GM19395 (cell line): ENCODE results near the gene SYNGR3.
"Not testable (repeated sequence)": the region's sequence is repeated elsewhere in the genome, so short reads cannot be mapped to it uniquely, and the experiment has no call there.

Source experiments
- ATAC-seq: cut with Tn5 transposase; IDR thresholded peaks from one replicate; pipeline ENCODE4 v1.9.1; 2021; ENCODE audit warnings: mild to moderate bottlenecking, moderate library complexity; ENCODE audit not compliant: unreplicated experiment

SYNGR3 gene

DNA sequence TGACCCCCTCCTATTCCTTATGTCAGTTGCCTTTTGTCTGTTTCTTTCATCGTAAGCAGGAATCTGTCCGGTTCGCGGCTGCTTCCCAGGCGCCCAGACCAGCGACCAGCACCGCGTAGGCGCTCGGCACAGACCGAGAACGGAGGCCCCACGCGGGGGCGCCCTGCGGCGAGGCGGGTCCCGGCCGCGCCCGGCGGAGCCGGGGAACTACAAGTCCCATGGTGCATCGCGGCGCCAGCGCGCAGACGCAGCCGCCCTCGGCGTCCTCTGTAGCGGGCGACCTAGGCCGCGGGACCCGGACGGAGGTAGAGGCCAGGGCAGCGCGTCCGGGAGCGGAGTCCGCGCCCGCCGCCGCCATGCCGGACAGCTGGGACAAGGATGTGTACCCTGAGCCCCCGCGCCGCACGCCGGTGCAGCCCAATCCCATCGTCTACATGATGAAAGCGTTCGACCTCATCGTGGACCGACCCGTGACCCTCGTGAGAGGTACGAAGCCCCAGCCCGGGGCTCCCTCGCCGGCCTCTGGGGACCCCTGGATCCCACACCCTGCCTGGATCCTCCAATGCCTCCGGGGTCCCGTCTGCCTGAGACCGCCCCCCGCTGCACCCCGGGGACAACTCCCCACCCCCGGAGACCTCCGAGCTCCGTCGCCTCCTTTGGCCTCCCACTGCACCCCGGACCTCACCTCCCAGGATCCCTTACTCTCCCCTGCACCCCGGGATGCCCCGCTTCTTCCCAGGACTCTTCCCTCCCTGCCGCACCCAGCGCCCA, 30.3 kb upstream of the SYNGR3 start, which contains the start of gene NDUFB10:
NDUFB10 (plus strand) TSS at position 270 of the 771 bp plus-strand sequence; CDS start at position 357, 87 bp downstream.
- ATAC-seq, result peak; percentile 64

GRCh38 chr16:1960665-1961630, 28.8 kb upstream of the SYNGR3 start:
- ATAC-seq, result no peak

DNA sequence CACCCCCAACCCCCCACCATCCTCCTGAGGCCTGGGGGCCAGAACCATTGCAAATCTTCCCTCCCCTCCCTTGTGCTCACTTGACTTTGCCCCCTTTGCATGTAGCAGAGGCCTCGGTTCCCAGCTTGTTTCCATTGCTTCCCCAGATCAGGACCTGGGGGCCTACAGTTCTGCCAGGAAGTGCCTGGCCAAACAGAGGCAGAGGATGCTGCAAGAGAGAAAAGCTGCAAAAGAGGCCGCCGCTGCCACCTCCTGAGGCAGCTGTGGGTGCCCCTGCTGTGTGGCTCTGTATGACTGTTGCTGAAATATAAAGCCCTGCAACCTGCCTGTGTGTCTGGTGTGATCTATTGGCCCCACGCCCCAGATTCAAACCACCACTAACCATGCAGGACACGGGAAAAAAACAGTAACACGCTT, 28.1 kb upstream of the SYNGR3 start:
- ATAC-seq, result no peak

DNA sequence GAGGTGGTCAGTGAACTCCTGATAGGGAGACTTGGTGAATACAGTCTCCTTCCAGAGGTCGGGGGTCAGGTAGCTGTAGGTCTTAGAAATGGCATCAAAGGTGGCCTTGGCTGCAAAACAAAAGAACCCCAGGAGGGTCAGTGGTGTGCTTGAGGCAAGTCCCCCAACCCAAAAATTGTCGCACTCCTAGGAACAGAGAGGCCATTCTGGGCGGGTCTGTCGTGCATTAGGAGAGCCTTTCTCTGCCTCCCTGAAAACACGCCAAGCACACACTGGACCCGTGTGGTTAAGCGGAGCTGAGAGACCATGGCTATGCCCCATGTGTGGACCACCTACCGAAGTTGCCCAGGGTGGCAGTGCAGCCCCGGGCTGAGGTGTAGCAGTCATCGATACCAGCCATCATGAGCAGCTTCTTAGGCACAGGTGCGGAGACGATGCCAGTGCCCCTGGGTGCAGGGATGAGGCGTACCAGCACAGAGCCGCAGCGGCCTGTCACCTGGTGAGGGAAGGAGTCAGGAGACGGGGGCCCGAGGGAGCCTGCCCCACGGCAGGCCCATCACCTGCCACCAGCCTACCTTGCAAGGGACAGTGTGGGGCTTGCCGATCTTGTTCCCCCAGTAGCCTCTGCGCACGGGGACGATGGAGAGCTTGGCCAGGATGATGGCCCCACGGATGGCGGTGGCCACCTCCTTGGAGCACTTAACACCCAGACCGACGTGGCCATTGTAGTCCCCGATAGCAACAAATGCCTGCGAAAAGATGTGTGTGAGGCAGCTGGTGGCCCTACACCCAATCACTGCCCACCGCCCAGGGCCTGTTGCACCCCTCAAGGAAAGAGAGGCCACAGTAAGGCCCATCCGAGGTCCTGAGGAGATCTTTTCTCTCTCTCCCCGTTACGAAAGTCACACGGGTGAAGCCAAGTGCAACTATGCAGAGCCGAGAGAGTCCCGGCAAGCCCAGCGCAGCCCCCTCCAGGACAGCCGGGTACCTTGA, 27.3 kb upstream of the SYNGR3 start:
- not testable (repeated sequence) for ATAC-seq

DNA sequence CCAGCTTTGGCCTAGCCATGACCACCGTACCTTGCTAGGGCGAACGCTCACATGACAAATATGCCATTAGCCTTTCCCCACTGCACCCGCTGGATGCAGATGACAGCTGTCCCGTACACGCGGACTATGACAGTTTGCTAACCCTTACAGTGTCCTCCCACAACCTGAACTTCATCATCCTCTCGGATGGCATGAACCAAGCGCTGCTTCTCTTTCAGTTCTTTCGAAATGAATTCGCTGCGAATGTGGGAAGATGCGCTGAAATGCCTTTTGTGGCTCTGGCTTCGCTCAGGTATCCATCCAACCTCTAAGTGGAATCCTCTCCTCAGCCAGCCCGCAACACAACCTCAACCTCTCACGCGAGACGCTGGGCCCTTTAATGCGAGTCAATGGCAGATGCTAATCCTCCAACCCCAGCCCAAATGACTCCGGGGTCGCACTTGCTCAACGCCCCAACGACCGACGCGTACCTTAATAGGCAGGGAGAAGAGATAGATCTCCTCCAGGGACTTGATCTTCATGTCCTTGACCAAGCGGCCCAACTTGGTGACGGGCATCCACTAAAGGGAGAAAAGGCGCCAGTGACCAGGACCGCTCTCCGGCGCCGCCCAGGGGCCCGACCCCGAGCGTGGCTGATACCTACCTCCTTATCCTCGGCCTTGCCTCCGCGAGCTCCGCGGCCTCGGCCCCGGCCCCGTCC, 25.8 kb upstream of the SYNGR3 start:
- peak; percentile 14 for ATAC-seq

DNA sequence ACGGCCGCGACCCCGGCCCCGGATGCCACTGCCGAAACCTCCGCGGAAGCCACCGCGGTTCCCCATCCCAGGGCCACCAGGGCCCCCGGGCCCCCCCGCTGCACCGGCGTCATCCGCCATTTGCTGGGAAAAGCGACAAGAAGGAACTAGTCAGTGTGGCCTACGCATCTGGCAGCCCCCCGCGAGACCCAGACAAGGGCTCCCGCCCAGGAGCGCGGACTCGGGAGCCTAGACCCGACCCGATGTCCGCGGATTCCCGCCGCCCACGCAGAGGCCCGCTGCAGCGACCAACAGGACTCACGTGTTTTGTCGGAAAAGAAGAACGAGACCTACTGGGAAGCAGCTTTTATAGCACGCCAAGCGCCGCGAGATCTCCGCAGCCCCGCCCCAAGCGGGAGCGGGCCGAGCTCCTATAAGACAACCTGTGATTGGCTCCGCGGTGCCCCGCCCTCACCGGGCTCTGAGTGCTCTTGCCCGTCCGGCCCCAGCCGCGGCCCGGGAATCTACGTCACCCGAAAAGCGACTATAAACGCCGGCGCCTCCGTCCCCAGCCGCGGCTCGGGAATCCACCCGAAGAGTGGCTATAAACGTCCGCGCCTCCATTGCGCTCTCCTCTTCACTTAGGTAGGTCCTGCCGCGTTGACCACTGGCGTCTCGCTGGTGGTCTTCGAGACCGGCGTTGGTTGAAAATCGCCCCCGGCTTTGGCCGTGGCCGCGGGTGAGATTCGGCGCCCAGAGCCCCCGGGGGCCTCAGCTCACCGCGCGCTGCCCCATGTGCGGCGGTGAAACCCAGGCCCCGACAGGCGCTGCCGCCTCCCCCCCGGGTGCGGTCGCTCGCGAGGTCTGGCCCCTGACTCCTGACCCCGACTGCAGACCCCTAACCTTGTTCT, 25.0 kb upstream of the SYNGR3 start, which contains the start of gene RPS2:
RPS2 (minus strand) TSS at position 321 of the 890 bp plus-strand sequence; CDS start at position 120, 201 bp downstream.
- peak; percentile 79 for ATAC-seq

DNA sequence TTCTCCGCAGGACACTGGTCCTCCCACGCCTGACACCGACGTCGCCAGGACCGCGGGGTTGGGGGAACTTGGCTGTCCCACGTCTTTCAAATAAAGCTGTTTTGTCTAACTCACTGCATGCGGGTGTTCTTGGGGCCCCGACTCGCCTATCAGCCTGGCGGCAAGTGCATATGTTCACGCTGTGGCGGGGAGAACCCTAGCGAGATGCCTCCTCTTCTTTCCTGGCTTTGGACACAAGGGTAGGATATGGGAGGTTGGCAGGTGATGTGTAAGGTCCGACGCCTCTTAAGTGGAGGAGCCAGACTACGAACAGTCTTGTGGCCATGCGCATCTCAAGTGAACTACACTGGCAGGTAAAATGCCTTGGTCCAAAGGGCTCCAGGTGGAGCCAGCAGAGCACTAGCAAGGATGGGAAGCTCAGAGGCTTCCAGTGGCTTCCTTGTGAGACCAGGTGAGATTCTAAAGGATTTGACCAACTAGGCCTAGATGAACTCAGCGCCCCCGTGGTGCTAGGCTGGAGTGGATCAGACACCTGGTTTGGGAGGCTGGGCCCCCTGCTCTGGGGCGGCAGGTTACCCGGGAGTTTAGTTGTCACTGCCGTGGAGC, 24.3 kb upstream of the SYNGR3 start:
- no peak for ATAC-seq

DNA sequence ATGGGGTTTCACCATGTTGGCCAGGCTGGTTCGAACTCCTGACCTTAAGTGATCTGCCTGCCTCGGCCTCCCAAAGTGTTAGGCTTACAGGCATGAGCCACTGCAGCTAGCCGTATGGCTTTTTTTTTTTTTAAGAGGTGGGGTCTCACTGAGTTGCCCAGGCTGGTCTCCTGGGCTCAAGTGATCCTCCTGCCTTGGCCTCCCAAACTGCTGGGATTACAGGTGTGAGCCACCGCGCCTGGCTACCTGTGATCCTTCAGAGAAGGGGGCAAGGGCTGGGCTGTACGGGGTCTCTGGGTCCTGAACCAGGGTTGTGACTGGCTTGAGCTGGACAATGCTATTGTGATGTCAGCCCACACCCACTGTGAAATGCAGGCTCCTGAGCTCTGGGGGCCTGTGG, 23.3 kb upstream of the SYNGR3 start, which contains the start of gene RNF151:
RNF151 (plus strand) TSS at position 397 of the 400 bp plus-strand sequence. CDS start 26 bp downstream, outside the sequence.
- ATAC-seq, result no peak

- no peak for ATAC-seq
Measured at GRCh38 chr16:1968146-1968953, 21.4 kb upstream of the SYNGR3 start.

GRCh38 chr16:1971796-1972489, 17.8 kb upstream of the SYNGR3 start, which contains the start of gene TBL3:
TSS of gene TBL3 (plus strand) at chr16:1972053. CDS start at chr16:1972165, 112 bp downstream.
- peak; percentile 75 for ATAC-seq

DNA sequence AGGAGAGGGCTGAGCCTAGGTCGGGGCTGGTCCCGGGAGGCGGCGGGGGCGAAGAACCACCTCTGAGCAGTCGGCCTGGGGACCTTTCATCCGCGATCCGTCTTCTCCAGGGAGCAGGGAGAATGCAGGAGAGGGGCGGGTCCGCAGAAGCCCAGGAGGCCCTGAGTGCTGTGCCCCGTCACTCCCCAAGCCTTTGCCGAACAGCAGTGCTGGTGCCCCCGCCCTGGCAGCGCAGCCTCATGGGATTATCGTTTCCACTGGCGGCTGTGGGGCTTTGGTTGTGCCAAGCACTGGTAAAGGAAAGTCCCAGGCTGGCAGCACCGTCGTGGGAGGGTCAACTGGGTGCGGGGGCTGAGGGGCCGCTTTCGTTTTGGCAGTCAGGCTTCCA, 17.3 kb upstream of the SYNGR3 start:
- ATAC-seq, result peak; percentile 4

DNA sequence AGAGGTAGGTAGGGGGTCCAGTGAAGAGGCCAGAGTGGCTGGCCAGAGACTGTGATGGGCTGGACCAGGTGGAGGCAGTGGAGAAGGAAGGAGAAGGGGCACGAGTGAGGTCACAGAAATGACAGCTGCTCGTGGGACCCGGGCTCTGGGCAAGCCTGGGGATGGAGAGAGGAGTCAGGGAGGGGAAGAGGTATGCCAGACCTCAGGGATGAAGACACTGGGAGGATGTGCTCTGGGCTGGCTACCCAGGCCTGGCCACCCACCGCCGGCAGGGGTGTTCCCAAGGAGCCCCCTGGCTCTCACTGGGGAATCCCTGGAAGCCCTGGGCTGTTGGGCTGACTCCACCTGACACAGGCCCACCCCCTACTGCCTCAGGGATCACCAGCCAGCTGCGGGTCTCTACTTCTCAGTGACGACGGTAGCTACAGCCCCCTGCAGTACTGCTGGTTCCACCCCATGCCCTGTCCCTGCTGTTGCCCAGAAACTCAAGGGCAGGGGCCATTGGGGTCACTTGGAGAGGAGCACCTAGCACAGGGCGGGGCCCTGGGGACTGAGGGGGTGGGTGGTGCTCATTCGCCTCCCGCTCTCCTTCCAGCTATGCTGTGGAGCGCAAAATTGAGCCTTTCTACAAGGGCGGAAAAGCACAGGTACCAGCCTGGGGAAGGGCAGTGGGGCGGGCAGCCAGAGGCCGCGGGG, 16.2 kb upstream of the SYNGR3 start:
- no peak for ATAC-seq

- no peak for ATAC-seq
Measured at GRCh38 chr16:1974157-1975070, 15.4 kb upstream of the SYNGR3 start.

- ATAC-seq, result no peak
Measured at GRCh38 chr16:1975432-1976215, 14.1 kb upstream of the SYNGR3 start.
